AG04450 (cell line): Measurements from ENCODE around the gene CEP85. TPM values are rescaled to one million over a fixed set of nuclear protein-coding genes. Genes with fewer than 3 reads are reported as not detected.

Experiments
- CTCF ChIA-PET: fragments of 300-600, 350-600 bp; formaldehyde crosslinking; extraction: SDS; loops from one replicate; lab custom pipeline; 2022; ENCODE audit warnings: antibody characterized with exemption, inconsistent platforms; lab: Charles Lee
- POLR2A ChIA-PET: fragments of 350-600 bp; formaldehyde crosslinking; extraction: SDS; loops from one replicate; lab custom pipeline; 2021; ENCODE audit warnings: antibody characterized with exemption, inconsistent platforms; lab: Yijun Ruan, JAX
- DNase-seq: peaks from one replicate; pipeline ENCODE4 v3.0.0-alpha.2; 2011; ENCODE audit warnings: low read depth, low spot score
- H3K27ac ChIP-seq: one replicate; pipeline ENCODE4 v1.5.1; 2012; ENCODE audit warnings: low read depth, low read length, control low read depth
- H3K27me3 ChIP-seq: one replicate; pipeline ENCODE4 v1.6.0; 2012; ENCODE audit warnings: low read length; ENCODE audit not compliant: control insufficient read depth, insufficient read depth
- H3K4me3 ChIP-seq: 2 replicates; pipeline ENCODE4 v1.5.1; 2011; ENCODE audit warnings: mild to moderate bottlenecking, low read depth, low read length, control low read depth
- H3K9me3 ChIP-seq: 2 replicates; pipeline ENCODE4 v1.5.1; 2012; ENCODE audit warnings: low read length; ENCODE audit not compliant: control insufficient read depth, insufficient read depth
- CTCF ChIP-seq: IDR thresholded peaks from 2 replicates; pipeline ENCODE4 v1.5.1; 2011; ENCODE audit warnings: low read depth, low read length, control low read depth, inconsistent platforms
- polyA plus RNA-seq: library from polyadenylated mRNA; depleted of rRNA; stranded (reverse); fragments of >200 nt; gene quantifications from 2 replicates; pipeline ENCODE4 v1.2.3, GENCODE V29; 2011

Gene CEP85
- polyA plus RNA-seq, 1 experiment: 5.8 TPM

GRCh38 chr1:26218906-26219494 lies 15.0 kb upstream of the CEP85 start:
- Histone ChIP-seq H3K27me3 (peaks cover 15% of the 10 kb centered on the region), H3K9me3 (no peaks in the 10 kb centered on the region; the same call in 1 of the 2 replicates), H3K27ac (no peak overlapping the region), H3K4me3 (no peak overlapping the region)
- TF ChIP-seq CTCF: no peak
- POLR2A ChIA-PET: no interaction called here
- CTCF ChIA-PET: interaction anchor here (1.7 kb wide), 1 partner anchor 75 kb away, joined by 3 read pairs; no protein-coding TSS in a partner anchor
- no peak for DNase-seq

DNA sequence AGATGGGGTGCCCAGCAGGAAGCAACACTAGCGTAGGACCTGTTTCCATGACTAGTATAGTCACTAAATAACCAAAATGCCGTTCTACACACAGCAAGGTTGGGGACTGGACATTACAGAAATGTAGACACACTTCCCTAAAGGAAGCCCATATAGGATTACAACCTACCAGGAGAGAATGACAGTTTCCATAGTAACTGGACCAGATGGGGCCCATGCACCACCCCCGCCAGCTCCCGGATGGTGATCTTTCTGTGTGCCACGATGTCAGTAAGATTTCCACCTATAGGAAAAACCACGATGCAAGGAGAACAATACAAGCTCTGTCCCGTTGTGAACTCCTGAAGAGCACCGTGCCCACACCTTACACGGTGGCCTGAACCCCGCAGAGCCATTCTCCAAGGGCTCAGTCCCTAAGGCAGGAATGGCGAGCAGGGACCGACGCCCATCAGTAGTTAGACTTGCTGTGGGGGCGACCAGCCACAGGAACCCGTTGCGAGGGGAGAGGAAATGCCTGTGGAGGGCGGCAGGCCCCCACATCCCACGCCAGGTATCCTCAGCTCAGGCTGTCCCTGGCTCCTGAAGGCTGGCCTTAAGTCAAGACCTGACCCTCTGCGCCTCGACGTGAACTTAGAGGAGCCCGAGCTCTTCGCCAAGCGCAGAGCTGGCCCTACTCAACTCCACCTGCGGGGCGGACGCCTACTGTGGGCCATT lies 13.6 kb upstream of the CEP85 start:
- TF ChIP-seq CTCF: no peak
- ChIA-PET CTCF (interaction anchor here (1.4 to 2.1 kb wide), 3 partner anchors 14 to 76 kb away, joined by 3 to 6 read pairs (median 3); partner anchors contain the start of genes CEP85 and ZNF593), POLR2A (no interaction called here)
- H3K27ac ChIP-seq: no peak overlapping the region
- H3K9me3 ChIP-seq: no peaks in the 10 kb centered on the region; the same call in 1 of the 2 replicates
- peaks cover 26% of the 10 kb centered on the region for H3K27me3 ChIP-seq
- no peak overlapping the region for H3K4me3 ChIP-seq
- no peak for DNase-seq

GRCh38 chr1:26221094-26221493 lies 12.9 kb upstream of the CEP85 start:
- no peak for DNase-seq
- Histone ChIP-seq H3K27ac (no peak overlapping the region), H3K27me3 (peaks cover 30% of the 10 kb centered on the region), H3K4me3 (no peak overlapping the region), H3K9me3 (no peaks in the 10 kb centered on the region; the same call in 1 of the 2 replicates)
- CTCF ChIA-PET: interaction anchor here (1.4 to 2.1 kb wide), 2 partner anchors 13 to 51 kb away, joined by 3 to 6 read pairs; partner anchors contain the start of genes CEP85 and ZNF593
- no peak for TF ChIP-seq CTCF
- POLR2A ChIA-PET: no interaction called here

DNA sequence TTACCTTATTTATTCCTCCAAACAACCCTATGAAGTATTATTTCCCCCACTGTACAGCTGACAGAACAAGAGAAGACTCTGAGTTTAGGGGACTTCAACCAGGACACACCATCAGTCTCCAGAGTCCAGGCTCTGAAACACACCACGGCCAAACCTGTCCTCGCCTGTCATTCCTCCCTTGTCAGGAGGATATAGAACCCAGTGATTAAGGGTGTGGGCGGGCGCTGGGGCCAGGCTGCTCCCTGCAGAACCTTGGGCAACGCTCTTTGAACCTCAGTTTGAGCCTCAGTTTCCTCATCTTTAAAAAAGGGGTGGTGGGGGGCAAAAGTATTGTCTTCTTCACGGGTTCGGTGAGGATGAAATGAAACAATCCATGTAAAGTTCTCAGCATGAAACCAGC lies 9.4 kb upstream of the CEP85 start:
- Histone ChIP-seq H3K9me3 (no peaks in the 10 kb centered on the region), H3K27me3 (peaks cover 32% of the 10 kb centered on the region), H3K27ac (no peak overlapping the region), H3K4me3 (no peak overlapping the region)
- no peak for TF ChIP-seq CTCF
- no peak for DNase-seq
- ChIA-PET CTCF (no interaction called here), POLR2A (no interaction called here)
